IPS-20b (cell line): ENCODE measurements around the gene GLP1R.

Source experiments
- H3K27ac ChIP-seq: one replicate; pipeline ENCODE4 v1.5.1; 2013; ENCODE audit warnings: low read length
- H3K27me3 ChIP-seq: 2 replicates; pipeline ENCODE4 v1.6.1; 2013; ENCODE audit warnings: mild to moderate bottlenecking, low read length, inconsistent platforms; ENCODE audit not compliant: insufficient read depth
- H3K36me3 ChIP-seq: 2 replicates; pipeline ENCODE4 v1.6.1; 2013; ENCODE audit warnings: low read depth, mild to moderate bottlenecking, inconsistent platforms, low read length, moderate library complexity; ENCODE audit not compliant: insufficient read depth
- H3K4me1 ChIP-seq: 2 replicates; pipeline ENCODE4 v1.6.1; 2013; ENCODE audit warnings: mild to moderate bottlenecking, control low read depth, inconsistent platforms, low read length, moderate library complexity; ENCODE audit not compliant: insufficient read depth
- H3K4me3 ChIP-seq: 2 replicates; pipeline ENCODE4 v1.5.1; 2013; ENCODE audit warnings: mild to moderate bottlenecking, low read length, inconsistent platforms
- H3K9ac ChIP-seq: 2 replicates; pipeline ENCODE4 v1.6.1; 2013; ENCODE audit warnings: low read depth, mild to moderate bottlenecking, inconsistent platforms, low read length, moderate library complexity
- H3K9me3 ChIP-seq: 2 replicates; pipeline ENCODE4 v1.6.1; 2013; ENCODE audit warnings: mild to moderate bottlenecking, low read depth, low read length, inconsistent platforms; ENCODE audit not compliant: insufficient read depth

GLP1R gene

GRCh38 chr6:39048481-39049399 is at the start of gene GLP1R:
TSS of gene GLP1R (plus strand) at chr6:39048781. CDS start at chr6:39048841, 60 bp downstream.
- Histone ChIP-seq H3K4me3 (peak within 1 kb of the TSS; percentile 77), H3K9me3 (no peaks in the 10 kb centered on the region), H3K27me3 (peaks cover 59% of the 10 kb centered on the region), H3K4me1 (no peaks in the 10 kb centered on the region), H3K9ac (peak within 1 kb of the TSS; percentile 73; the same call in 1 of the 2 replicates), H3K27ac (no peak within 1 kb of the TSS), H3K36me3 (no peaks in the 10 kb centered on the region)

GRCh38 chr6:39003072-39003471 is 45.5 kb upstream of the GLP1R start:
- Histone ChIP-seq H3K9ac (no peak overlapping the region), H3K4me3 (no peak overlapping the region), H3K4me1 (no peaks in the 10 kb centered on the region), H3K27me3 (peaks cover 10% of the 10 kb centered on the region; the same call in 1 of the 2 replicates), H3K27ac (no peak overlapping the region), H3K36me3 (no peaks in the 10 kb centered on the region), H3K9me3 (no peaks in the 10 kb centered on the region)

GRCh38 chr6:39003492-39003891 is 45.1 kb upstream of the GLP1R start:
- no peak overlapping the region for H3K27ac ChIP-seq
- no peaks in the 10 kb centered on the region for H3K36me3 ChIP-seq
- no peak overlapping the region for H3K9ac ChIP-seq
- H3K4me3 ChIP-seq = no peak overlapping the region
- H3K4me1 ChIP-seq = no peaks in the 10 kb centered on the region
- H3K27me3 ChIP-seq = peaks cover 10% of the 10 kb centered on the region; the same call in 1 of the 2 replicates
- no peaks in the 10 kb centered on the region for H3K9me3 ChIP-seq

- H3K27ac ChIP-seq = no peak overlapping the region
- no peak overlapping the region for H3K9ac ChIP-seq
- H3K36me3 ChIP-seq = no peaks in the 10 kb centered on the region
- H3K9me3 ChIP-seq = no peaks in the 10 kb centered on the region
- no peaks in the 10 kb centered on the region for H3K4me1 ChIP-seq
- H3K4me3 ChIP-seq = no peak overlapping the region
- peaks cover 10% of the 10 kb centered on the region; the same call in 1 of the 2 replicates for H3K27me3 ChIP-seq
These were observed 43.8 kb upstream of the GLP1R start for GRCh38 chr6:39004801-39005200.

- H3K27ac ChIP-seq = no peak overlapping the region
- H3K27me3 ChIP-seq = peaks cover 10% of the 10 kb centered on the region; the same call in 1 of the 2 replicates
- no peaks in the 10 kb centered on the region for H3K36me3 ChIP-seq
- H3K4me1 ChIP-seq = no peaks in the 10 kb centered on the region
- no peak overlapping the region for H3K9ac ChIP-seq
- H3K9me3 ChIP-seq = no peaks in the 10 kb centered on the region
- no peak overlapping the region for H3K4me3 ChIP-seq
These were observed 42.8 kb upstream of the GLP1R start for GRCh38 chr6:39005774-39006173.

- H3K27me3 ChIP-seq = no peaks in the 10 kb centered on the region; the same call in 1 of the 2 replicates
- H3K27ac ChIP-seq = no peak overlapping the region
- no peaks in the 10 kb centered on the region for H3K4me1 ChIP-seq
- H3K36me3 ChIP-seq = no peaks in the 10 kb centered on the region
- no peak overlapping the region for H3K9ac ChIP-seq
- no peak overlapping the region for H3K4me3 ChIP-seq
- no peaks in the 10 kb centered on the region for H3K9me3 ChIP-seq
These were observed 41.0 kb upstream of the GLP1R start for GRCh38 chr6:39007575-39007974.

GRCh38 chr6:39008737-39009136 is 39.8 kb upstream of the GLP1R start:
- Histone ChIP-seq H3K27me3 (no peaks in the 10 kb centered on the region; the same call in 1 of the 2 replicates), H3K9ac (no peak overlapping the region)

GRCh38 chr6:39009476-39009875 is 39.1 kb upstream of the GLP1R start:
- H3K27ac ChIP-seq = no peak overlapping the region
- H3K27me3 ChIP-seq = no peaks in the 10 kb centered on the region; the same call in 1 of the 2 replicates
- no peaks in the 10 kb centered on the region for H3K36me3 ChIP-seq
- no peaks in the 10 kb centered on the region for H3K4me1 ChIP-seq
- H3K9me3 ChIP-seq = no peaks in the 10 kb centered on the region
- H3K9ac ChIP-seq = no peak overlapping the region
- no peak overlapping the region for H3K4me3 ChIP-seq

More at GRCh38 chr6:39008737-39009136, 39.8 kb upstream of the GLP1R start:
- Histone ChIP-seq H3K9me3 (no peaks in the 10 kb centered on the region), H3K4me3 (no peak overlapping the region), H3K4me1 (no peaks in the 10 kb centered on the region), H3K27ac (no peak overlapping the region), H3K36me3 (no peaks in the 10 kb centered on the region)

GRCh38 chr6:39016839-39017546 is 31.6 kb upstream of the GLP1R start:
- Histone ChIP-seq H3K9ac (no peak overlapping the region), H3K27me3 (peaks cover 7% of the 10 kb centered on the region; the same call in 1 of the 2 replicates), H3K4me1 (peaks cover 5% of the 10 kb centered on the region; the same call in 1 of the 2 replicates), H3K27ac (no peak overlapping the region), H3K36me3 (no peaks in the 10 kb centered on the region), H3K9me3 (no peaks in the 10 kb centered on the region; the same call in 1 of the 2 replicates), H3K4me3 (no peak overlapping the region)

GRCh38 chr6:39017547-39017880 is 31.1 kb upstream of the GLP1R start:
- peaks cover 5% of the 10 kb centered on the region; the same call in 1 of the 2 replicates for H3K4me1 ChIP-seq
- no peak overlapping the region for H3K9ac ChIP-seq
- H3K27ac ChIP-seq = no peak overlapping the region
- no peaks in the 10 kb centered on the region; the same call in 1 of the 2 replicates for H3K9me3 ChIP-seq
- no peaks in the 10 kb centered on the region for H3K36me3 ChIP-seq
- H3K27me3 ChIP-seq = peaks cover 7% of the 10 kb centered on the region; the same call in 1 of the 2 replicates
- no peak overlapping the region for H3K4me3 ChIP-seq

GRCh38 chr6:39018103-39018502 is 30.5 kb upstream of the GLP1R start:
- H3K36me3 ChIP-seq = no peaks in the 10 kb centered on the region
- H3K9me3 ChIP-seq = no peaks in the 10 kb centered on the region; the same call in 1 of the 2 replicates
- H3K27me3 ChIP-seq = peaks cover 7% of the 10 kb centered on the region; the same call in 1 of the 2 replicates
- no peak overlapping the region for H3K27ac ChIP-seq
- no peak overlapping the region for H3K4me3 ChIP-seq
- H3K4me1 ChIP-seq = peaks cover 5% of the 10 kb centered on the region; the same call in 1 of the 2 replicates
- no peak overlapping the region for H3K9ac ChIP-seq
